Liver (tissue), 9 donors: ENCODE data around the gene EDA. TPM values are rescaled to one million over a fixed set of nuclear protein-coding genes. Genes with fewer than 3 reads are reported as not detected.

Source experiments
- DNase-seq: peaks from one replicate; pipeline ENCODE4 v3.0.0-alpha.2; 2017; ENCODE audit warnings: low spot score
- H3K27ac ChIP-seq, 2 donors: one replicate each; pipeline ENCODE4 v1.7.0; 2013; ENCODE audit warnings: inconsistent platforms in 2 of 2, low read length in 2 of 2, control low read depth in 1 of 2, low read depth in 1 of 2, mild to moderate bottlenecking in 1 of 2
- H3K27me3 ChIP-seq, 4 donors: one replicate each; pipeline versions ENCODE4 v1.6.1 to v1.7.0; 2013; ENCODE audit warnings: low read length in 3 of 4, inconsistent platforms in 1 of 4, mild to moderate bottlenecking in 1 of 4, moderate library complexity in 1 of 4; ENCODE audit not compliant: control insufficient read depth in 4 of 4, insufficient read depth in 4 of 4
- H3K36me3 ChIP-seq, 4 donors: one replicate each; pipeline versions ENCODE4 v1.6.1 to v1.7.0; 2013; ENCODE audit warnings: low read length in 3 of 4, mild to moderate bottlenecking in 3 of 4, low read depth in 1 of 4, moderate library complexity in 1 of 4; ENCODE audit not compliant: control insufficient read depth in 4 of 4, insufficient read depth in 3 of 4
- H3K4me1 ChIP-seq, 4 donors: one replicate each; pipeline versions ENCODE4 v1.6.1 to v1.7.0; 2013; ENCODE audit warnings: low read length in 3 of 4, mild to moderate bottlenecking in 3 of 4, moderate library complexity in 1 of 4; ENCODE audit not compliant: control insufficient read depth in 4 of 4, insufficient read depth in 4 of 4
- H3K4me3 ChIP-seq, 3 donors: one replicate each; pipeline versions ENCODE4 v1.6.1 to v1.7.0; 2013; ENCODE audit warnings: low read length in 3 of 3, control low read depth in 1 of 3, low read depth in 1 of 3, mild to moderate bottlenecking in 1 of 3
- H3K9ac ChIP-seq, 2 donors: one replicate each; pipeline ENCODE4 v1.7.0; 2013; ENCODE audit warnings: low read length in 2 of 2, mild to moderate bottlenecking in 2 of 2, moderate library complexity in 2 of 2, control low read depth in 1 of 2, low read depth in 1 of 2
- H3K9me3 ChIP-seq, 4 donors: one replicate each; pipeline versions ENCODE4 v1.6.1 to v1.7.0; 2013; ENCODE audit warnings: low read length in 3 of 4; ENCODE audit not compliant: control insufficient read depth in 4 of 4
- EGR1 ChIP-seq, 2 donors: IDR thresholded peaks; 2 replicates each; pipeline ENCODE4 v1.6.1; 2016 to 2018; ENCODE audit warnings: antibody characterized with exemption in 2 of 2, low read depth in 2 of 2
- FOXA1 ChIP-seq: IDR thresholded peaks from 2 replicates; pipeline ENCODE4 v1.6.1; 2016; ENCODE audit warnings: antibody characterized with exemption
- FOXA2 ChIP-seq: IDR thresholded peaks from 2 replicates; pipeline ENCODE4 v1.6.1; 2016; ENCODE audit warnings: antibody characterized with exemption
- GABPA ChIP-seq, 2 donors: IDR thresholded peaks in 1 of 2; conservative IDR thresholded peaks in 1 of 2; 2 replicates each; pipeline ENCODE4 v1.6.1; 2016; ENCODE audit warnings: antibody characterized with exemption in 2 of 2, mild to moderate bottlenecking in 1 of 2, moderate library complexity in 1 of 2
- HNF4A ChIP-seq, 2 donors: conservative IDR thresholded peaks; 2 replicates each; pipeline ENCODE4 v1.6.1; 2016; ENCODE audit warnings: antibody characterized with exemption in 2 of 2, mild to moderate bottlenecking in 2 of 2
- HNF4G ChIP-seq: IDR thresholded peaks from 2 replicates; pipeline ENCODE4 v1.6.1; 2016; ENCODE audit warnings: antibody characterized with exemption
- JUND ChIP-seq, 2 donors: IDR thresholded peaks; 2 replicates each; pipeline ENCODE4 v1.6.1; 2016; ENCODE audit warnings: antibody characterized with exemption in 2 of 2
- NR2F2 ChIP-seq: IDR thresholded peaks from 2 replicates; pipeline ENCODE4 v1.6.1; 2016; ENCODE audit warnings: antibody characterized with exemption
- RAD21 ChIP-seq, 2 donors: IDR thresholded peaks; 2 replicates each; pipeline ENCODE4 v1.6.1; 2016; ENCODE audit warnings: antibody characterized with exemption in 2 of 2, mild to moderate bottlenecking in 2 of 2
- RXRA ChIP-seq, 2 donors: IDR thresholded peaks; 2 replicates each; pipeline ENCODE4 v1.6.1; 2017 to 2018; ENCODE audit warnings: antibody characterized with exemption in 2 of 2, mild to moderate bottlenecking in 1 of 2
- TAF1 ChIP-seq: conservative IDR thresholded peaks from 2 replicates; pipeline ENCODE4 v1.6.1; 2016; ENCODE audit warnings: antibody characterized with exemption, mild to moderate bottlenecking
- YY1 ChIP-seq: IDR thresholded peaks from 2 replicates; pipeline ENCODE4 v1.6.1; 2016; ENCODE audit warnings: antibody characterized with exemption, mild to moderate bottlenecking
- WGBS: extraction: QIAGEN DNeasy Blood & Tissue Kit; methylation state at CpG from one replicate; pipeline ENCODE4 v1.1.7; 2013; 5-methylcytosine and 5-hydroxymethylcytosine counted together
- polyA plus RNA-seq, 2 donors: library from polyadenylated mRNA; stranded (reverse) in 1 of 2; unstranded in 1 of 2; fragments of 200-250 nt in 1 of 2; fragments of >200 nt in 1 of 2; fragmentation: Nextera tagmentation in 1 of 2; extraction: Ambion mirVana in 1 of 2; gene quantifications; one replicate each; pipeline versions ENCODE4 v1.2.1 to v1.2.3, GENCODE V29; 2013 to 2015
- total RNA-seq, 2 donors: library from RNA; depleted of rRNA; stranded (reverse); fragments of >200 nt; gene quantifications; one replicate each; pipeline ENCODE4 v1.2.3, GENCODE V29; 2014
- TF ChIP-seq, protein P1 (sequence below): fragments of 150-350 bp; IDR thresholded peaks from 2 replicates; pipeline ENCODE4 v1.5.1; 2017; ENCODE audit warnings: improper control_type of control experiment, low read depth, low read length; ENCODE audit not compliant: missing input control
- TF ChIP-seq, protein P2 (sequence below): IDR thresholded peaks from 2 replicates; pipeline ENCODE4 v1.6.1; 2016; ENCODE audit warnings: antibody characterized with exemption, mild to moderate bottlenecking
- TF ChIP-seq, protein P3 (sequence below): IDR thresholded peaks from 2 replicates; pipeline ENCODE4 v1.6.1; 2016; ENCODE audit warnings: antibody characterized with exemption
- TF ChIP-seq, protein P4 (sequence below): IDR thresholded peaks from 2 replicates; pipeline ENCODE4 v1.6.1; 2016; ENCODE audit warnings: antibody characterized with exemption
- TF ChIP-seq, protein P5 (sequence below): IDR thresholded peaks from 2 replicates; pipeline ENCODE4 v1.6.1; 2016; ENCODE audit warnings: antibody characterized with exemption
- donor health status: healthy.
- donor health status: healthy.
- donor health status: healthy.
- donor health status: healthy.
- donor health status: healthy.

The EDA gene
- total and polyA plus RNA-seq, 4 donors, result 0.39 to 2.6 (median 1.5) TPM

DNA sequence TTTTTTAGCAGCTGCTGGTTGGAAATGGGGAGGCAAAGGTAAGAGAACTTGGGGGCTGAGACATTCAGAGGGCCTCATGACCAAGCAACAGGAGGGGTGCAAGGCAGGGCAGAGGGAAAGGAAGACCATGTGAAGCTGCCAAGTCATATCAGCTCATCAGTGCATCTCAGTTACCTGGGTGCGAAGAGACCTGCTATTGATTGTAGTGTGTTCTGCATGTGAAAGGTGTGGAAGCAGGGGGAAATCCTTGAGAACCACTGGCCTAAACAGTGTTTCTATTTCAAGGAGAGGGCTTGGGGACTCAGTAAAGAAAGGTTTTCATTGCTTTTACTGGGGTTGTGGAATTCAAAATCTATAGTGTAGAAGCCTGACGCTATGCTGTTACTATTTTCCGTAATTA lies 47.1 kb upstream of the EDA start:
- Histone ChIP-seq H3K27me3 (no peaks in the 10 kb centered on the region), H3K4me3 (no peak overlapping the region), H3K27ac (no peak overlapping the region), H3K9ac (no peak overlapping the region), H3K36me3 (no peaks in the 10 kb centered on the region), H3K4me1 (no peaks in the 10 kb centered on the region), H3K9me3 (peaks cover 0 to under 1% (median 0%) of the 10 kb centered on the region in 4 donors)
- TF ChIP-seq HNF4A (conservative IDR thresholded peaks at IDR 0.05), result no peak
- TF ChIP-seq, protein P1, sequence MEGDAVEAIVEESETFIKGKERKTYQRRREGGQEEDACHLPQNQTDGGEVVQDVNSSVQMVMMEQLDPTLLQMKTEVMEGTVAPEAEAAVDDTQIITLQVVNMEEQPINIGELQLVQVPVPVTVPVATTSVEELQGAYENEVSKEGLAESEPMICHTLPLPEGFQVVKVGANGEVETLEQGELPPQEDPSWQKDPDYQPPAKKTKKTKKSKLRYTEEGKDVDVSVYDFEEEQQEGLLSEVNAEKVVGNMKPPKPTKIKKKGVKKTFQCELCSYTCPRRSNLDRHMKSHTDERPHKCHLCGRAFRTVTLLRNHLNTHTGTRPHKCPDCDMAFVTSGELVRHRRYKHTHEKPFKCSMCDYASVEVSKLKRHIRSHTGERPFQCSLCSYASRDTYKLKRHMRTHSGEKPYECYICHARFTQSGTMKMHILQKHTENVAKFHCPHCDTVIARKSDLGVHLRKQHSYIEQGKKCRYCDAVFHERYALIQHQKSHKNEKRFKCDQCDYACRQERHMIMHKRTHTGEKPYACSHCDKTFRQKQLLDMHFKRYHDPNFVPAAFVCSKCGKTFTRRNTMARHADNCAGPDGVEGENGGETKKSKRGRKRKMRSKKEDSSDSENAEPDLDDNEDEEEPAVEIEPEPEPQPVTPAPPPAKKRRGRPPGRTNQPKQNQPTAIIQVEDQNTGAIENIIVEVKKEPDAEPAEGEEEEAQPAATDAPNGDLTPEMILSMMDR, result no peak
- TF ChIP-seq RXRA (IDR thresholded peaks at IDR 0.05), result no peak
- TF ChIP-seq JUND (IDR thresholded peaks at IDR 0.05), result no peak
- no peak for TF ChIP-seq RAD21 (IDR thresholded peaks at IDR 0.05)
- TF ChIP-seq HNF4G, result no peak
- no peak for TF ChIP-seq YY1
- TF ChIP-seq, protein P2, sequence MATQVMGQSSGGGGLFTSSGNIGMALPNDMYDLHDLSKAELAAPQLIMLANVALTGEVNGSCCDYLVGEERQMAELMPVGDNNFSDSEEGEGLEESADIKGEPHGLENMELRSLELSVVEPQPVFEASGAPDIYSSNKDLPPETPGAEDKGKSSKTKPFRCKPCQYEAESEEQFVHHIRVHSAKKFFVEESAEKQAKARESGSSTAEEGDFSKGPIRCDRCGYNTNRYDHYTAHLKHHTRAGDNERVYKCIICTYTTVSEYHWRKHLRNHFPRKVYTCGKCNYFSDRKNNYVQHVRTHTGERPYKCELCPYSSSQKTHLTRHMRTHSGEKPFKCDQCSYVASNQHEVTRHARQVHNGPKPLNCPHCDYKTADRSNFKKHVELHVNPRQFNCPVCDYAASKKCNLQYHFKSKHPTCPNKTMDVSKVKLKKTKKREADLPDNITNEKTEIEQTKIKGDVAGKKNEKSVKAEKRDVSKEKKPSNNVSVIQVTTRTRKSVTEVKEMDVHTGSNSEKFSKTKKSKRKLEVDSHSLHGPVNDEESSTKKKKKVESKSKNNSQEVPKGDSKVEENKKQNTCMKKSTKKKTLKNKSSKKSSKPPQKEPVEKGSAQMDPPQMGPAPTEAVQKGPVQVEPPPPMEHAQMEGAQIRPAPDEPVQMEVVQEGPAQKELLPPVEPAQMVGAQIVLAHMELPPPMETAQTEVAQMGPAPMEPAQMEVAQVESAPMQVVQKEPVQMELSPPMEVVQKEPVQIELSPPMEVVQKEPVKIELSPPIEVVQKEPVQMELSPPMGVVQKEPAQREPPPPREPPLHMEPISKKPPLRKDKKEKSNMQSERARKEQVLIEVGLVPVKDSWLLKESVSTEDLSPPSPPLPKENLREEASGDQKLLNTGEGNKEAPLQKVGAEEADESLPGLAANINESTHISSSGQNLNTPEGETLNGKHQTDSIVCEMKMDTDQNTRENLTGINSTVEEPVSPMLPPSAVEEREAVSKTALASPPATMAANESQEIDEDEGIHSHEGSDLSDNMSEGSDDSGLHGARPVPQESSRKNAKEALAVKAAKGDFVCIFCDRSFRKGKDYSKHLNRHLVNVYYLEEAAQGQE, result no peak
- TF ChIP-seq, protein P3, sequence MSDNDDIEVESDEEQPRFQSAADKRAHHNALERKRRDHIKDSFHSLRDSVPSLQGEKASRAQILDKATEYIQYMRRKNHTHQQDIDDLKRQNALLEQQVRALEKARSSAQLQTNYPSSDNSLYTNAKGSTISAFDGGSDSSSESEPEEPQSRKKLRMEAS, result no peak
- no peak for TF ChIP-seq NR2F2
- TF ChIP-seq EGR1 (IDR thresholded peaks at IDR 0.05; ENCODE audit: low read depth in 2 of 2), result no peak
- no peak for TF ChIP-seq FOXA1
- TF ChIP-seq, protein P4, sequence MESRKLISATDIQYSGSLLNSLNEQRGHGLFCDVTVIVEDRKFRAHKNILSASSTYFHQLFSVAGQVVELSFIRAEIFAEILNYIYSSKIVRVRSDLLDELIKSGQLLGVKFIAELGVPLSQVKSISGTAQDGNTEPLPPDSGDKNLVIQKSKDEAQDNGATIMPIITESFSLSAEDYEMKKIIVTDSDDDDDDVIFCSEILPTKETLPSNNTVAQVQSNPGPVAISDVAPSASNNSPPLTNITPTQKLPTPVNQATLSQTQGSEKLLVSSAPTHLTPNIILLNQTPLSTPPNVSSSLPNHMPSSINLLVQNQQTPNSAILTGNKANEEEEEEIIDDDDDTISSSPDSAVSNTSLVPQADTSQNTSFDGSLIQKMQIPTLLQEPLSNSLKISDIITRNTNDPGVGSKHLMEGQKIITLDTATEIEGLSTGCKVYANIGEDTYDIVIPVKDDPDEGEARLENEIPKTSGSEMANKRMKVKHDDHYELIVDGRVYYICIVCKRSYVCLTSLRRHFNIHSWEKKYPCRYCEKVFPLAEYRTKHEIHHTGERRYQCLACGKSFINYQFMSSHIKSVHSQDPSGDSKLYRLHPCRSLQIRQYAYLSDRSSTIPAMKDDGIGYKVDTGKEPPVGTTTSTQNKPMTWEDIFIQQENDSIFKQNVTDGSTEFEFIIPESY, result no peak
- TF ChIP-seq TAF1, result no peak
- TF ChIP-seq GABPA (IDR thresholded peaks at IDR 0.05 in 1 of 2, conservative IDR thresholded peaks at IDR 0.05 in 1 of 2), result no peak
- TF ChIP-seq, protein P5, sequence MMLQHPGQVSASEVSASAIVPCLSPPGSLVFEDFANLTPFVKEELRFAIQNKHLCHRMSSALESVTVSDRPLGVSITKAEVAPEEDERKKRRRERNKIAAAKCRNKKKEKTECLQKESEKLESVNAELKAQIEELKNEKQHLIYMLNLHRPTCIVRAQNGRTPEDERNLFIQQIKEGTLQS, result no peak
- TF ChIP-seq FOXA2, result no peak
- WGBS, result 93% methylated on average over 3 of the region's 3 CpGs
- no peak for DNase-seq

DNA sequence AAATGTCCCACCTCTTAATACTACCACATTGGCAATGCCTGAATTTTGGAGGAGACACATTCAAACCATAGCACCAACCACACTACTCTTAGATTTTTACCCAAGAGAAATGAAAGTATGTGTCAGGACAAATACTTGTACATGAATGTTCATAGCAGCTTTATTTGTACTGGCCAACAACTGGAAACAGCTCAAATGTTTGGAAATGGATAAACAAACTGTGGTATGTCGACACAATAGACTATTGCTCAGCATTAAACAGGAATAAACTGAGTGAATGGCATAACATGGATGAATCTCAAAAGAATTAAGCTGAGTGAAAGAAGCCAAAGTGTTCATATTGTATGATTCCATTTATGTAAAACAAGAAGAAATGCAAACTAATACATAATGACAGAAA lies 18.5 kb upstream of the EDA start:
- Histone ChIP-seq H3K4me1 (no peaks in the 10 kb centered on the region), H3K4me3 (no peak overlapping the region), H3K9me3 (no peaks in the 10 kb centered on the region), H3K27ac (no peak overlapping the region), H3K36me3 (no peaks in the 10 kb centered on the region), H3K9ac (no peak overlapping the region), H3K27me3 (no peaks in the 10 kb centered on the region)
- DNase-seq, result no peak
- WGBS, result 36% methylated on average over 1 of the region's 1 CpG
- TF ChIP-seq HNF4A (conservative IDR thresholded peaks at IDR 0.05) (peak in 1 of 2 donors; percentile 20), RAD21 (IDR thresholded peaks at IDR 0.05) (no peak)
